ENCODE data around the gene ATXN2.

DNA sequence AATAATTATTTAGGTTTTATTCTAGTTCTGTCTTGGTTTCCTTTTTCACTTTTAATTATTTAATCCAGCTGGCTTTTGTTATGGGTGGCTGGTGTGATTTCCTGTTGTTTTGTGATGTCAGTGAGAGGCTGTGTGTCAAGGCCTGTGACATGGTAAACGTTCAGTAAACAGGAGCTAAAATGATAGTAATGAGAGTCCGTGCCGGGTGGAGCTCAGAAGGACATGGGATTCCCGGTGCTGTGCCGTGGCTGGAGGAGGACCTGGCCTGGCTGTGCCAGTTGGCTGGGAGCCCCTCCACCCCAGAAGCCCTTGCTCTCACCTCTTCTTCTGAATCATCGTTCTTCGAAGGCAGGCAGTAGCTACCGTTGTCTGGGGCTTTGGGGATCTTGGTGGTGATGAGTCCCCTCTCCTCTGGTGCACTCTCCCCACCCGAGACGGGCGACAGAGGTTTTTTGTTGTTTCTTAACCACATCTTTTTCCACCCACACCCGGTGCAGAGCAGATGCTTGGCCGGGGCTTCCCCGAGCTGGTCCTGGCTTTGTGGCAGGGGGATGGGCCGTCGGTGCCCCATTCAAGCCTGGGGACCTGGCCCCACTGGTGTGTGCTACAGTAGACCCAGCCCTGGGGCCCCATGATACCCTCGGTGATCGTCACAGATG, 164.3 kb downstream of the ATXN2 start:
- TF ChIP-seq, protein P1, sequence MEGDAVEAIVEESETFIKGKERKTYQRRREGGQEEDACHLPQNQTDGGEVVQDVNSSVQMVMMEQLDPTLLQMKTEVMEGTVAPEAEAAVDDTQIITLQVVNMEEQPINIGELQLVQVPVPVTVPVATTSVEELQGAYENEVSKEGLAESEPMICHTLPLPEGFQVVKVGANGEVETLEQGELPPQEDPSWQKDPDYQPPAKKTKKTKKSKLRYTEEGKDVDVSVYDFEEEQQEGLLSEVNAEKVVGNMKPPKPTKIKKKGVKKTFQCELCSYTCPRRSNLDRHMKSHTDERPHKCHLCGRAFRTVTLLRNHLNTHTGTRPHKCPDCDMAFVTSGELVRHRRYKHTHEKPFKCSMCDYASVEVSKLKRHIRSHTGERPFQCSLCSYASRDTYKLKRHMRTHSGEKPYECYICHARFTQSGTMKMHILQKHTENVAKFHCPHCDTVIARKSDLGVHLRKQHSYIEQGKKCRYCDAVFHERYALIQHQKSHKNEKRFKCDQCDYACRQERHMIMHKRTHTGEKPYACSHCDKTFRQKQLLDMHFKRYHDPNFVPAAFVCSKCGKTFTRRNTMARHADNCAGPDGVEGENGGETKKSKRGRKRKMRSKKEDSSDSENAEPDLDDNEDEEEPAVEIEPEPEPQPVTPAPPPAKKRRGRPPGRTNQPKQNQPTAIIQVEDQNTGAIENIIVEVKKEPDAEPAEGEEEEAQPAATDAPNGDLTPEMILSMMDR (conservative IDR thresholded peaks at IDR 0.05; ENCODE audit: low read length), result no peak
- TF ChIP-seq EZH2phosphoT487 (IDR thresholded peaks at IDR 0.05; ENCODE audit: borderline replicate concordance, low read depth, low read length), result no peak
